HAP-1 (cell line): ENCODE measurements around the gene PNPLA5.
"Not testable (repeated sequence)": the region's sequence is repeated elsewhere in the genome, so short reads cannot be mapped to it uniquely, and the experiment has no call there.

Source experiments
- DNase-seq, 2 experiments: peaks; one replicate each; pipeline ENCODE4 v3.0.0-alpha.2; 2016 to 2020; ENCODE audit warnings: low spot score in 2 of 2
- H3K27me3 ChIP-seq: fragments of 250-450 bp; sonication (Bioruptor Pico); 2 replicates; pipeline ENCODE4 v1.5.1; 2020; ENCODE audit warnings: low read depth, mild to moderate bottlenecking, moderate library complexity
- H3K36me3 ChIP-seq: fragments of 250-450 bp; sonication (Bioruptor Pico); replicated peaks from 2 replicates; pipeline ENCODE4 v1.5.1; 2020; ENCODE audit warnings: mild to moderate bottlenecking
- H3K4me1 ChIP-seq: fragments of 250-450 bp; sonication (Bioruptor Pico); 2 replicates; pipeline ENCODE4 v1.5.1; 2020; ENCODE audit warnings: mild to moderate bottlenecking
- H3K4me3 ChIP-seq: fragments of 250-450 bp; sonication (Bioruptor Pico); 2 replicates; pipeline ENCODE4 v1.5.1; 2020; ENCODE audit warnings: mild to moderate bottlenecking, moderate library complexity
- H3K9me3 ChIP-seq: fragments of 250-450 bp; sonication (Bioruptor Pico); 2 replicates; pipeline ENCODE4 v1.5.1; 2020; ENCODE audit warnings: mild to moderate bottlenecking, moderate library complexity
- in situ Hi-C: fragments of 300-500 bp; cut with MboI; formaldehyde crosslinking; loops from 3 replicates; pipeline ENCODE4 v1.14.3; 2020; ENCODE audit warnings: low sequenced_read_pairs, inconsistent platforms, mixed read lengths

Gene PNPLA5

DNA sequence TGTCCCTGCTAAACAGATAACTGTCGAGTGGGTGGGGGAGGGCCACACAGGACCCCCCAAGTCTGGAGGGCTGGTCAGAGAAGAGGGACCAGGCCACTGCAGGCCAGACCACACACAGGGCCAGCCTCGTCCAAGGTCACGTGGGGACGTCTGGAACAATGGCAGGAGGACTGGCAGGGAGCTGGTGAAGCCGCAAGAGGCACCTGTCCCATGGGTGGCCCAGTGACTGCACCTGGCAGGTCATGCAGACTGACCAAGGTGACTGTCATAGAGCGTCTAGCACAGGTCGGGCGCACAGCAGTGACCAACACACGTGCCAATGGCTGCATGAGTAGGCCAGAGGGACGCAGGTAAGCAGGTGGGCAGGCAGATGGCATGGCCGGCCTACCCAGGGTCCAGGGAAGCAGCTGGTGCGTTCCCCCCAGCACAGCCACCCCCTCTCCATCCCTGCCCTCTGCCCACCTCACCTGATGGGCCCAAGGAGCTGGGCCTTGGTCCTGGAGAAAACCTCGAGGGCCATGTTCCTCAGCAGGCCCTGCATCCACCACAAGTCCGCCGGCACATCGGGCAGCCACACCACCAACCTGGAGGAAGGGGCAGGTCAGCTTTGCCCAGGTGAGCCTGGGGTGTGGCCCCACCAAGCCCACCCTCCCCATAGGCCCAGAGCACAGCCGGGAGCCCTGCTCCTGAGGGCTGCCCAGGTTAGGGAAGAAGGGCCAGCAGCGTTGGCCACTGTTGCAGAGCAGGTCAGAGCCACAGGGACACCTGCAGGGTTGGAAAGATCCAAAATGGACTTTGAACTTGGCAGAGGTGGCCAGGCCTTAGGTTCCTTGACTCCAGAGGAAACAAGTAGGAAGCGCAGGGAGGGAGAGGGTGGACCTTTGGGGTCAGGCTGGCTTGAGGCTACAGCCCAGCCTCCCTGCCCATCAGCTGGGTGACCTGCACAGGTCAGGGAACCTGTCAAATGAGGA, 10.4 kb downstream of the PNPLA5 start:
- Histone ChIP-seq H3K9me3 (no peaks in the 10 kb centered on the region), H3K36me3 (no peaks in the 10 kb centered on the region), H3K4me1 (no peaks in the 10 kb centered on the region), H3K4me3 (no peak overlapping the region), H3K27me3 (no peaks in the 10 kb centered on the region; the same call in none of the 2 replicates)
- no peak for DNase-seq
- in situ Hi-C loops: no loop called here

- Histone ChIP-seq H3K4me3 (no peak overlapping the region), H3K9me3 (no peaks in the 10 kb centered on the region), H3K36me3 (no peaks in the 10 kb centered on the region), H3K4me1 (no peaks in the 10 kb centered on the region), H3K27me3 (no peaks in the 10 kb centered on the region; the same call in none of the 2 replicates)
- in situ Hi-C loops: no loop called here
- DNase-seq: no peak
Observed at GRCh38 chr22:43880541-43880991, 11.2 kb downstream of the PNPLA5 start.

GRCh38 chr22:43879901-43880540, 11.8 kb downstream of the PNPLA5 start:
- Histone ChIP-seq H3K36me3 (no peaks in the 10 kb centered on the region), H3K9me3 (no peaks in the 10 kb centered on the region), H3K4me3 (no peak overlapping the region), H3K4me1 (no peaks in the 10 kb centered on the region), H3K27me3 (no peaks in the 10 kb centered on the region; the same call in none of the 2 replicates)
- DNase-seq: no peak
- in situ Hi-C loops: no loop called here

DNA sequence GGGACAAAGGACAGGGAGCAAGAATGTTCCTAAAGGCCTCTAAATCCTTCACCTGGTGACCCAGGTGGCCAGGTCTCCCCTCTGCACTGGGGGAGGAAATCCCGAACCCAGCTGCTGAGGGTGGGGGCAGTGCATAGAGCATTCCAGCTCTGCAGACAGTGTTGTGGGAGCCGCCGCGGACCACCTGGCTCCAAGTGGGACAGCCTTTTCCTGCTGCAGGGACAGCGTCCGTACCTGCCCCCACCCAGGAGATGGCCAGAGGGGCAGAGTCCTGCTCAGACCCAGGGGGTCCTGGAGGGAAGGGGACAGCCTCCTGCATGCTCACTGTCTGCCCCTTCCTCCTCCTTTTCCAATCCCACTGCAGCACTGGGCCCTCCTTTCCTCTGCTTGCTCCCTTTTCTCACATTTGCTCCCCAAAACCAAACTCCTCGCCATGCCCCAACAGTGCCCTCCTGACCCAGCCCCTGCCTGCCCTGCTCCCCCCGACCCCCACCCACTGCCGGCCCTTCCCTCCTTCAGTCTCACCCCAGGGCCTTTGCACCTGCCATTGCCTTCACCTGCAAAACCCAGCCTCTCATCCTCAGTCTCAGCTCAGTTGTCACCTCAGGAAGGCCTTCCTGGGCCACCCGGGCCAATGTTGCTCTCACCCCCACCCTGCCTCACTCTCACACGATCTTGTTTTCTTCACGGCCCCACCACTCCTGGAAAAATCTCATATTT, 12.8 kb downstream of the PNPLA5 start:
- in situ Hi-C loops: no loop called here
- no peaks in the 10 kb centered on the region for H3K9me3 ChIP-seq
- no peak for DNase-seq
- no peaks in the 10 kb centered on the region; the same call in none of the 2 replicates for H3K27me3 ChIP-seq
- no peak overlapping the region for H3K4me3 ChIP-seq
- no peaks in the 10 kb centered on the region for H3K36me3 ChIP-seq
- H3K4me1 ChIP-seq: no peaks in the 10 kb centered on the region

GRCh38 chr22:43878079-43878795, 13.6 kb downstream of the PNPLA5 start:
- in situ Hi-C loops: no loop called here
- Histone ChIP-seq H3K27me3 (no peaks in the 10 kb centered on the region; the same call in none of the 2 replicates), H3K9me3 (no peaks in the 10 kb centered on the region), H3K36me3 (no peaks in the 10 kb centered on the region), H3K4me1 (no peaks in the 10 kb centered on the region), H3K4me3 (no peak overlapping the region)
- no peak for DNase-seq

DNA sequence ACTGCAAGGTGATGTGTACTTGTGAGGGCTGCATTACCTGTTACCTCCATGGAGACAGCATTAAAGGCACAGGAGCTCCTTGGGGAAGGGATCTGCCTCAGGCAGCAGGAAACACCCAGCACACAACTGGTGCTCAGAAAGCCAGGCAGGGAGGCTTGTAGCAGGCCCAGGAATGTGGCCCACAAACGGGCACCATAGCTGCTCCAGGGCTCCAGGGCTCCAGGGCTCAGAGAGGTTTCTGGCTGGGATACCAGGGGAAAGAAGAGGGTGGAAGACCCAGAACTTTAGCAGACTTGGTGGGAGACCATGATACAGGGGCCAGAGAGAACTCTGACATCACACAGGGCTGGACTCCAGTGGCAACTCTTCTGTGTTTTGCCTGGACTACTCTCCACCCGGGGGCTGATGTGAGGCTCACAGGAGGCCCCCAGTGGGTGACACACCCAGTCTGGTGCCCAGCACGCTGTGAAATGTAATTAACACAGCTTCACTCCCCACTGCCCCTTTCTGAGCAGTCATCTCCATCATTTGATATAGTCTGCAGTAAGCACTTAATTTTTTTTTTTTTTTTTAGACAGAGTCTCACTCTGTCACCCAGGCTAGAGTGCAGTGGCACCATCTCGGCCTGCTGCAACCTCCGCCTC, 14.8 kb downstream of the PNPLA5 start:
- no peaks in the 10 kb centered on the region for H3K9me3 ChIP-seq
- H3K4me1 ChIP-seq: no peaks in the 10 kb centered on the region
- H3K36me3 ChIP-seq: no peaks in the 10 kb centered on the region
- no peak overlapping the region for H3K4me3 ChIP-seq
- H3K27me3 ChIP-seq: no peaks in the 10 kb centered on the region; the same call in none of the 2 replicates
- in situ Hi-C loops: no loop called here
- no peak for DNase-seq

DNA sequence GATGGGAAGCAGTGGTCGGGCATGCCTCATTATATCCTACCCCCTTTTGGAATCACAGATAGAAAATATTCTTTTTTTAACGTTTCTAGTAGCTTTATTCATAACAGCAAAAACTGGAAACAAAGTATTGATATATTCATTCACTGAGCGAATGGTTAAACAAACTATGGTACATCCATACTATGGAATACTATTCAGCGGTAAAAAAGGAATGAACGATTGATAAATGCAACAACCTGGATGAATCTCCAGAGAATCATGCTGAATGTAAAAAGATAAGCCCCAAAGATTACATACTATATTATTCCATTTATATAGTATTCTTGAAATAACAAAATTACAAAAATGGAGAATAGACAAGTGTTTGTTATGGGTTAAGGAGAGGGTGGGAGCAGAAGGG, 22.0 kb downstream of the PNPLA5 start:
- in situ Hi-C loops: no loop called here
- Histone ChIP-seq H3K4me1 (no peaks in the 10 kb centered on the region), H3K4me3 (no peak overlapping the region), H3K27me3 (no peaks in the 10 kb centered on the region), H3K36me3 (no peaks in the 10 kb centered on the region), H3K9me3 (no peaks in the 10 kb centered on the region)
- DNase-seq: no peak

DNA sequence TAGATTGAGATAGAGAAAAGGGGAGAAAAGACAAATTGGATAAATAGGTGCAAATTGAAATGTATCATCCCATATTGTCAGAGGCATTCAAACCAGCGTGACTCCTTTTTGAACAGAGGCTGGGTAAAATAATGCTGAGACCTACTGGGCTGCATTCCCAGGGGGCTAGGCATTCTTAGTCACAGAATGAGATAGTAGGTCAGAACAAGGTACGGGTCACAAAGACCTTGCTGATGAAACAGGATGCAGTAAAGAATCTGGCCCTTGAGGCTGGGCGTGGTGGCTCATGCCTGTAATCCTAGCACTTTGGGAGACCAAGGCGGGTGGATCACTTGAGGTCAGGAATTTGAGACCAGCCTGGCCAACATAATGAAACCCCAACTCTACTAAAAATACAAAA, 22.8 kb downstream of the PNPLA5 start:
- H3K27me3 ChIP-seq, H3K36me3 ChIP-seq, in situ Hi-C loops, H3K9me3 ChIP-seq, H3K4me3 ChIP-seq, DNase-seq, H3K4me1 ChIP-seq: not testable (repeated sequence)

GRCh38 chr22:43867839-43868635, 23.8 kb downstream of the PNPLA5 start:
- Histone ChIP-seq H3K27me3 (no peaks in the 10 kb centered on the region), H3K36me3 (no peaks in the 10 kb centered on the region), H3K4me1 (no peaks in the 10 kb centered on the region), H3K4me3 (no peak overlapping the region), H3K9me3 (no peaks in the 10 kb centered on the region)
- in situ Hi-C loops: no loop called here
- peak; percentile 25 to 81 for DNase-seq

DNA sequence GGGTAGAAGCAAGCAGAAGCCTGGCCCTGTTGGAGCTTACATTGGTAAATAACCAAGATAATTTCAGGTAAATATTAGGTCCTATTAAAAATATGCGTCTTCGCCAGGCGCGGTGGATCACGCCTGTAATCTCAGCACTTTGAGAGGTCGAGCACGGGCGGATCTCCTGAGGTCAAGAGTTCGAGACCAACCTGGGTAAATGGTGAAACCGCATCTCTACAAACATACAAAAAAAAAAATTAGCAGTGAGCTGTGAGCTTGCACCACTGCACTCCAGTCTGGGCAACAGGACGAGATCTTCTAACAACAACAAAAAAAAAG, 29.0 kb downstream of the PNPLA5 start:
- Histone ChIP-seq H3K9me3 (no peaks in the 10 kb centered on the region), H3K36me3 (no peaks in the 10 kb centered on the region), H3K4me1 (no peaks in the 10 kb centered on the region), H3K27me3 (peaks cover 7% of the 10 kb centered on the region; the same call in 1 of the 2 replicates), H3K4me3 (no peak overlapping the region)
- in situ Hi-C loops: no loop called here
- no peak for DNase-seq

DNA sequence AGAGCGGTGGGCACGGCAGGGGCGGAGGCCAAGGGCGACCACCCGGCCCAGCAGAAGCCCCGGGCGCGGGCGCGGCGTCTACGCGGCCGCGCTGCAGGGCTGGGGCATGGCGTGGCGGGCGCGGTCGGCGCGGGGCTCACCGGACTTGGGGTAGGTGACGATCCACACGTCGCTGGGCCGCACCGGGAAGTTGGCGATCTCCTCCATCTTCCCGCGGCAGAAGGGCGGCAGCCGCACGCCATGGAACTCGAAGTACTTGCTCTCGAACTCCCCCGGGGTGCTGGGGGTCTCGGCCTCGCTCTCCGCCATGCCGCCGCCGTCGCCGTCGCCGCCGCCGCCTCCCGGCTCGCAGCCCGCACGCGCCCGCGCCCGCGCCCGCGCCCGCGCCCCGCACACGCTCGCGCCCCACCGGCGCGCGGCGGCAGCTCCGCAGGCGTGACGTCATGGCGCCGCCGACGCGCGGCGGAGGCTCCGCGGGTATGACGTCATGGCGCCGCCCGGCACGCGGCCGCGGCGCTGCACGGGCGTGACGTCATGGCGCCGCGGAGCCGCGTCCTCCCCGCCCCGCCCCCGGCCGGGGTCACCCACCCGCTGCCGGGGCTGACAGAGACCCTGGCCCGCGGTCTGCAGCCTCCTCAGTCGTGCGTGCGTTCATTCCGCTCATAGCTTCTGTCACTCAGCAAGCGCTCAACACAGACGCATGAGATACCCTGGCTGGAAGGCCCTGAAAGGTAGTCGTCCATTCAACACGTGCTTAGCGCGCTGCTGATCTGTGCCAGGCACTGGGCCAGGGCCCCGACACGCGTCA, 29.5 kb downstream of the PNPLA5 start, which contains the start of gene SULT4A1:
TSS of gene SULT4A1 (minus strand) at position 440 of the 808 bp plus-strand sequence. CDS start at position 309, 131 bp downstream.
- in situ Hi-C loops: no loop called here
- no peaks in the 10 kb centered on the region for H3K4me1 ChIP-seq
- no peaks in the 10 kb centered on the region for H3K9me3 ChIP-seq
- no peak for DNase-seq
- H3K27me3 ChIP-seq: peaks cover 7% of the 10 kb centered on the region; the same call in 1 of the 2 replicates
- no peak within 1 kb of the TSS for H3K4me3 ChIP-seq
- no peaks in the 10 kb centered on the region for H3K36me3 ChIP-seq

DNA sequence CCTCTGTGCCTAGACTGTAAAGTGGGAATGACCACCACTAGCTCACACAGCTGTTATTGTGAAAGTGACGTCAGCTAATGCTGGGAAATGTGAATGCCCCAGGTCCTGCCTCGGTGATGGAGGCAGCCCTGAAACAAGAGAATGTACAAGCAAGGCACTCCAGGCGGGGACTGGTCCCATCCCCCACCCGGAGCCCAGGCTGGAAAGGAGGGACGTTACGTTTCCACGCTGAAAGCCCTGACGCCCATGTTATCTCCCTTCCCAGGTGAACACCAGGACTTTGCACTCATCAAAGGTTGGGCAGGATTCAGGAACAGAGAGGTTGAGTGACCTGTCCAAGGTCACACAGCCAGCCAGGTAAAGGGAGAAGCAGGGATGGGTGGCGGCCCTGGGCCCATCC, 30.3 kb downstream of the PNPLA5 start:
- no peak for DNase-seq
- Histone ChIP-seq H3K9me3 (no peaks in the 10 kb centered on the region), H3K27me3 (peaks cover 7% of the 10 kb centered on the region; the same call in 1 of the 2 replicates), H3K4me3 (no peak overlapping the region), H3K36me3 (no peaks in the 10 kb centered on the region), H3K4me1 (no peaks in the 10 kb centered on the region)
- in situ Hi-C loops: no loop called here
